GM19025 (cell line): ENCODE measurements around the gene SETD2.
A peak's percentile ranks its signal among the peaks of the same experiment; 100 is the strongest.

Experiments
- ATAC-seq: cut with Tn5 transposase; IDR thresholded peaks from one replicate; pipeline ENCODE4 v1.9.1; 2021; ENCODE audit warnings: mild to moderate bottlenecking, low read depth, moderate library complexity; ENCODE audit not compliant: unreplicated experiment

Gene SETD2

DNA sequence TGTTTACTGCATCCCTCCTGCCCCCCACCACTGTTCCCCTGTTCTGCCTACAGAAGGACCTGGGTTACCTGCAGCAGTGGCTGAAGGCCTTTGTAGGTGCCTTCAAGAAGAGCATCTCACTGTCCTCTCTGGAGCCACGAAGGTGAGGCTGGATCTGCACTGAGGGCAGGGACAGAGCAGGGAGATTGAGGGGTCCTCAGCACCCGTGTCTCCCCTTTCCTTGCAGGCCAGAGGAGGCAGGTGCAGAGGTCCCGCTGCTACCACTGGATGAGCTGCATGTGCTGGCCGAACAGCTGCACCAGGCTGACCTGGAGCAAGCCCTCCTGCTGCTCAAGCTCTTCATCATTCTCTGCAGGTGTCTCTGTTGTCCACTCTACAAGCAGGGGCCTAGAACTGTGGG, 175.3 kb downstream of the SETD2 start:
- ATAC-seq, result no peak

DNA sequence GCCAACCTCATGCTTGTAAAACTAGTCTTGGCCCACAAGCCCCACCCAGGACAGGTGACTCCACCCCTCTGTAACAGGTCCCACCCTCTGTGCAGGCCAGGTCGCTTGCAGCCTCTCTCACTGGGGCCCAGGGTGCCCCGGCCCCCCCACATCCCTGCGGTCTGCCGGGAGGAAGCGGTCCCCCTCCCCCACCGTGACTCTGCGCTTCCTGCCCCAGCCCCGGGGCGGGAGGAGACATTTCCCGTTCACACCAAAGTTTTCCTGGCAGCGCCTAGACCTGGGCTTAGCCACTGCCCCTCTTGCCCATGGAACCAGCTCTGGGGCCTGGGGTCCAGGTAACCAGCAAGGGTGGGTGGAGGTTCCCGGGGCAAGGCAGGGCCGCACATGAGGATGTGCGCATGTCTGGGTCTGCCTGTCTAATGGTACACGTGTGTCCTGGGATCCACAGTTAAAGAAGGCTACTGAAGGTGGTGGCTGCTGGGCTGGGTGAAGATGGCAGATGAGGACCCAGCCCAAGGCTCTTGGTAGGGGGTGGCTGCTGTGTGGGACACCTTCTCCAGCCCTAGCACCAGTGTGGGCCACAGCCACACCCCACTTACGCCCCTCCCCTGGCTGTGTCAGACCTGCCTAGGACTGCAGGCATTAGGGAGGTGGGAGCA, 176.0 kb downstream of the SETD2 start:
- peak; percentile 62 for ATAC-seq

GRCh38 chr3:46987319-46987742, 176.6 kb downstream of the SETD2 start:
- no peak for ATAC-seq

- ATAC-seq, result no peak
Measured at GRCh38 chr3:46986782-46987310, 177.1 kb downstream of the SETD2 start.

DNA sequence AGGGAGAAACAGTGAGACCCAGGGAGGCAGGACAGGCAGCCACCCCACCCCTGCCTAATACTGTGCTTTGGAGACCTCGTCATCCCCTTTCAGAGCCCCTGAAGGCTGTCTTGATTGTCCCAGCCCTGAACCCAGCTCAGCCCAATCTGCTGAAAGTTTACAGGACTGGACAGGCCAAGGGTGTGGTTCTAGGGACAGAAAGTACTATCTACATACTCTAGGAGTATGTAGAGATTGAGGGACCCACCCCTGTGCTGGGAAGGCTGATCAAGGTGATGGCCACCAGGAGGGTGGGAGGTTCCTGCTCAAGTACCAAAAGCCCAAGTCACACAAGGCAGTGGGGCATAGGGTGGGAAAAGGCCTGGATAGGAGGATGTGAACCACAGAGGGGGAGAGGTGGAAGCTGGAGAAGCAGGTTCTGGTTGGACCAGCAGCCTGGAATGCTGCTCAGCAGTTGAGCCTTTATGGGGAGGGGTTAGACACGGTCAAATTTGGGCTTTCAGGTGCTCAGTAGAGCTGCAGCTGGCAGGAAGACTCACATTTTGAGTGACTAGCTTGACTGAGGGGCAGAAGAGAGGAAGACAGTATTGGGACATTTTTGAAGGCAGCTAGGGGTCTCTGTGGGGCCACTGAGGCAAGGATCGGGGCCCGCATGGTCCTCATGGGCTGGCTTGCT, 177.7 kb downstream of the SETD2 start:
- no peak for ATAC-seq

GRCh38 chr3:46985588-46985987, 178.3 kb downstream of the SETD2 start:
- ATAC-seq, result no peak

- no peak for ATAC-seq
Measured at GRCh38 chr3:46984591-46985459, 179.1 kb downstream of the SETD2 start.

DNA sequence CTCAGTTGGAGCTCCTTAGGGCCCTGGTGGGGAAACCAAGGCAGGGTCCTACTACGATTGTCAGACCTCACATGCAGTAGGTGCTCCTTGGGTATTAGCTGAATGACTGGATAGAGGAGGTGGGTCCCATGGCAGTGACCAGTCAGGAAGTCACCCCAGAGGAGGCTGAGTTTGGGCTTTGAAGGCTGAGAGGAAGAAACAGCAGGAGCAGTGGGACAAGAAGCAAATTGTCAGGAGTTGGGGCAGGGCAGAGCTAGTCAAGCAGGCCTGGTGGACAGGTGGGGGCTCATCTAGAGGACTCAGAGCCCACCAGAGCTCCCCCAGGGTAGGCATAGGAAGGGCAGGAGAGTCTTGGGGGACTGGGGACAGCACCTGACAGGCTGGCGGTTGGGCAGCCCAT, 181.4 kb downstream of the SETD2 start:
- ATAC-seq, result no peak

- no peak for ATAC-seq
Measured at GRCh38 chr3:46981932-46982471, 181.9 kb downstream of the SETD2 start.

GRCh38 chr3:46979958-46980497, 183.9 kb downstream of the SETD2 start:
- peak; percentile 13 for ATAC-seq

- ATAC-seq, result peak; percentile 72
Measured at GRCh38 chr3:46978985-46979944, 184.6 kb downstream of the SETD2 start, which contains the start of gene NBEAL2. Gene NBEAL2, plus strand, starts transcription at chr3:46979666. Its CDS starts 196 bp downstream, at chr3:46979862.

GRCh38 chr3:46978381-46978780, 185.5 kb downstream of the SETD2 start:
- ATAC-seq, result no peak

GRCh38 chr3:46977811-46978195, 186.1 kb downstream of the SETD2 start:
- ATAC-seq, result no peak

GRCh38 chr3:46976326-46977190, 187.4 kb downstream of the SETD2 start, which contains the start of gene CCDC12:
Gene CCDC12, minus strand, starts transcription at chr3:46976745. Its CDS starts 13 bp downstream, at chr3:46976732.
- ATAC-seq, result peak; percentile 47

DNA sequence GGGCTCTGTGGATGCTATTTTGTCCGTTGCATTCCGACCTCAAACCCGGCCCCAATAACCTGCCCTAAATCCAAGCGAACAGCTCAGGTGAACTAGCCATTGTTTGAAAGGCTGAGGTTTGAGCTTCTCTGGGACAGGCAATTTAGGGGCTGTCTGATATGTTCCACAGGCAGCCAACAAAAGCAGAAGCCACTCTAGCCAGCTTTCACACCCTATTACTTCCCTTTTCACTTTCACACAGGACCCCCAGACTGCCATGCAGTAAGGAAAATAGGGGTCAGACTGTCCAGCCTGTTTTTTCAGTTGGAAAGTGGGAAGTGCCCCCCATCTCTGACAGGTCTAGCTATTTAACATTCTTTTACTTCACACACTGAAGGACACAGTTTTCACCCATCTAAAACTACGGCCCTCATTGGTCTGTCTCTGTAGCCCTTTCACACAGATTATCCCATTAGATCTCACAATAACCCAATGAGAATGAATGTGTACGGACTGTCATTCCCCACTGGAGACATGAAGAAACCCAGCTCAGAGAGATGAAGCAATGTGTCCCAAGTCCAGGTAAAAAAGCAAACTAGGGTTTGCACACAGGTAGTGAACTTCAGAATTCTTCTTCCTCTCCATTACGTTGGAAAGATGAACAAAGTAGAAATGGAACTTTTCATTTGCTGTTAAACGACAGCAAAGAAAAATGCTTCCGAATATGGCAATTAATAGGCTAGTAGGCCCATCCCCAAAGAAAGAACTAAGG, 189.3 kb downstream of the SETD2 start:
- ATAC-seq, result no peak

DNA sequence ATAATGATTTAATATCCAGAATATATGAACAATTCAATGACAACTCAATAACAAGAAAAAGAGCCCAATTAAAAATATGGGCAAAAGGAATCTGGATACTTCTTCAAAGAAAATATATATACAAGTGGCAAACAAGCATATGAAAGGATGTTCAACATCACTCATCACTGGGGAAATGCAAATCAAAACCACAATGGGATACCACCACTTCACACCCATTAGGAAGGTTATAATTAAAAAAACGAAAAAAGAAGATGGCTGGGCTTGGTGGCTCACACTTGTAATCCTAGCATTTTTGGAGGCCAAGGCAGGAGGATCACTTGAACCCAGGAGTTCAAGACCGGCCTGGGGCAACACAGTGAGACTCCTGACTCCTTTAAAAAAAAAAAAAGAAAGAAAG, 191.5 kb downstream of the SETD2 start:
- no peak for ATAC-seq

DNA sequence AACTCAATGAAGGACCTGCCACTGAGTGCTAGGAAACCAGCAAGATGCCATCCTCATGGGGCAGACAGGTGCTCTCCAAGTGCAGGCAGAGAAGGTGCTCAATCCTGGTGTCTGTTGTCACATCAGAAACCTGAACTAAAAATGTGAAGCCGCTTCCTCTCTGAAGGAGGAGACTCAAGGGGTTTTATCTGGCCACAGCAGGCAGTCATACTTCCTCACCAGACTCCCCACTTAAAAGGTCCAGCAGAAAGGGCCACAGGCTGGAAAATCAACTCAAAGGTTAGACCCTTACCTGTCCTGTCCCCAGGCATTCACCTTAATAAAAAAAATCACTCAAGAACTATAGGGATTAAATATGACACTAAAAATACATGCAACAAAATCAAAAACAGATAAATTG, 192.2 kb downstream of the SETD2 start:
- ATAC-seq, result no peak

GRCh38 chr3:46971151-46971550, 192.8 kb downstream of the SETD2 start:
- no peak for ATAC-seq
